Smooth muscle cell (in vitro differentiated cells): ENCODE data around the gene ST6GALNAC6. TPM values are rescaled to one million over a fixed set of nuclear protein-coding genes. Genes with fewer than 3 reads are reported as not detected.
A peak's percentile ranks its signal among the peaks of the same experiment; 100 is the strongest.

ENCODE experiments used
- DNase-seq: peaks from one replicate; lab custom pipeline; 2025; ENCODE audit not compliant: unreplicated experiment; lab: John Stamatoyannopoulos, UW
- H2AFZ ChIP-seq: fragments of 200-600 bp; sonication (generic); 2 replicates; pipeline ENCODE4 v1.6.0; 2016; ENCODE audit warnings: antibody characterized with exemption, low read depth, mild to moderate bottlenecking
- H3F3A ChIP-seq: fragments of 200-600 bp; sonication (generic); 2 replicates; pipeline ENCODE4 v1.6.0; 2017; ENCODE audit warnings: antibody characterized with exemption, low read depth
- H3K27ac ChIP-seq: fragments of 200-600 bp; sonication (generic); 2 replicates; pipeline ENCODE4 v1.5.1; 2016; ENCODE audit warnings: low read depth, mild to moderate bottlenecking
- H3K27me3 ChIP-seq: fragments of 200-600 bp; sonication (generic); 2 replicates; pipeline ENCODE4 v1.6.1; 2016; ENCODE audit warnings: low read depth, mild to moderate bottlenecking
- H3K36me3 ChIP-seq: fragments of 200-600 bp; sonication (generic); 2 replicates; pipeline ENCODE4 v1.5.1; 2016; ENCODE audit warnings: low read depth
- H3K4me1 ChIP-seq: fragments of 200-600 bp; sonication (generic); 2 replicates; pipeline ENCODE4 v1.5.1; 2016; ENCODE audit warnings: low read depth
- H3K4me2 ChIP-seq: fragments of 200-600 bp; sonication (generic); 2 replicates; pipeline ENCODE4 v1.6.0; 2016; ENCODE audit warnings: mild to moderate bottlenecking
- H3K4me3 ChIP-seq: fragments of 200-600 bp; sonication (generic); 2 replicates; pipeline ENCODE4 v1.5.1; 2016; ENCODE audit warnings: mild to moderate bottlenecking
- H3K79me2 ChIP-seq: fragments of 200-600 bp; sonication (generic); 2 replicates; pipeline ENCODE4 v1.6.0; 2016; ENCODE audit warnings: low read depth, mild to moderate bottlenecking
- H3K9ac ChIP-seq: fragments of 200-600 bp; sonication (generic); 2 replicates; pipeline ENCODE4 v1.6.0; 2016; ENCODE audit warnings: low read depth
- H3K9me3 ChIP-seq: fragments of 200-600 bp; sonication (generic); replicated peaks from 2 replicates; pipeline ENCODE4 v1.5.1; 2016; ENCODE audit warnings: low read depth
- H4K20me1 ChIP-seq: fragments of 200-600 bp; sonication (generic); 2 replicates; pipeline ENCODE4 v1.6.0; 2016; ENCODE audit warnings: low read depth
- CTCF ChIP-seq: fragments of 200-600 bp; sonication (generic); IDR thresholded peaks from 2 replicates; pipeline ENCODE4 v1.5.1; 2017; ENCODE audit warnings: borderline replicate concordance, mild to moderate bottlenecking, antibody characterized with exemption; ENCODE audit not compliant: insufficient read depth, poor library complexity, severe bottlenecking
- WGBS: methylation state at CpG from one replicate; pipeline ENCODE4 v1.1.7; 2016; ENCODE audit warnings: low lambda C conversion rate; 5-methylcytosine and 5-hydroxymethylcytosine counted together
- polyA plus RNA-seq: library from polyadenylated mRNA; unstranded; fragments of >200 nt; fragmentation: Nextera tagmentation; extraction: Ambion mirVana; gene quantifications from 2 replicates; pipeline ENCODE4 v1.2.1, GENCODE V29; 2016
- total RNA-seq: library from RNA; depleted of rRNA; stranded (reverse); fragments of >200 nt; gene quantifications from 2 replicates; pipeline ENCODE4 v1.2.3, GENCODE V29; 2014

Gene ST6GALNAC6
- total and polyA plus RNA-seq, 2 experiments from 2014 or later = 36.4 to 65.8 TPM

GRCh38 chr9:127941062-127941960 is 41.9 kb upstream of the ST6GALNAC6 start:
- peaks cover 10% of the 10 kb centered on the region for H4K20me1 ChIP-seq
- TF ChIP-seq CTCF = no peak
- peaks cover 8% of the 10 kb centered on the region for H3K4me1 ChIP-seq
- 91% methylated on average over 16 of the region's 18 CpGs for WGBS
- H3K79me2 ChIP-seq = peaks cover 11% of the 10 kb centered on the region
- H3K27me3 ChIP-seq = no peaks in the 10 kb centered on the region
- H3K9me3 ChIP-seq = no peaks in the 10 kb centered on the region
- H3K9ac ChIP-seq = no peak overlapping the region
- no peak for DNase-seq
- no peak overlapping the region for H3K4me3 ChIP-seq
- peaks cover 4% of the 10 kb centered on the region for H3F3A ChIP-seq
- no peak overlapping the region for H3K27ac ChIP-seq
- H3K4me2 ChIP-seq = no peak overlapping the region
- H2AFZ ChIP-seq = no peak overlapping the region
- H3K36me3 ChIP-seq = no peaks in the 10 kb centered on the region

- H3K4me1 ChIP-seq = peaks cover 14% of the 10 kb centered on the region
- H4K20me1 ChIP-seq = peaks cover 17% of the 10 kb centered on the region
- H3K4me3 ChIP-seq = no peak overlapping the region
- no peaks in the 10 kb centered on the region for H3K9me3 ChIP-seq
- peaks cover 14% of the 10 kb centered on the region for H3K79me2 ChIP-seq
- 99% methylated on average over 4 of the region's 4 CpGs for WGBS
- H3F3A ChIP-seq = peaks cover 10% of the 10 kb centered on the region
- no peaks in the 10 kb centered on the region for H3K36me3 ChIP-seq
- no peak overlapping the region for H3K27ac ChIP-seq
- H3K9ac ChIP-seq = no peak overlapping the region
- DNase-seq = no peak
- H3K27me3 ChIP-seq = no peaks in the 10 kb centered on the region
- H3K4me2 ChIP-seq = no peak overlapping the region
- no peak overlapping the region for H2AFZ ChIP-seq
- no peak for TF ChIP-seq CTCF
Observed at GRCh38 chr9:127940593-127940992, 41.2 kb upstream of the ST6GALNAC6 start.

DNA sequence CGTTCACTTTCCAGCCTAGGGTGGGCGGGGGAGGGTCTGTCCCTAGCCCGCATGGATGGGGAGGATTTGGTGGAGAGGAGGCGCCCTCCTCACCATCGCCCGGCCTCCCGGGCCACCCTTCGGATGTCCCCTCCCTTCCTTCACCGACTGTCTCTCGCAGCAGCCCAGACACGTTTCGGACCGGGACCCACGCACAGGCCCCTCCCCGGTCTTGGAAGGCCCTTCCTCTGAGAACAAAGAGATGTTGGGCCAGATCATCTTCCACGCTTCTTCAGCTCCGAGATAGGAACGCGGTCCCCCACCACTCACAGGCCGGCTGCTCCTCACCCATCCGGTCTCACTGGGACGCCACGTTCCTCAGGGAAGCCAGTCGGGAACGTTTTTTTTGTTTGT is 38.9 kb upstream of the ST6GALNAC6 start:
- H3K27me3 ChIP-seq = no peaks in the 10 kb centered on the region
- no peak overlapping the region for H3K9ac ChIP-seq
- no peak overlapping the region for H2AFZ ChIP-seq
- peak overlapping the region; percentile 96 for H3K4me2 ChIP-seq
- no peak overlapping the region for H3K27ac ChIP-seq
- H3K4me3 ChIP-seq = peak overlapping the region; percentile 64
- peaks cover 6% of the 10 kb centered on the region for H3F3A ChIP-seq
- H3K36me3 ChIP-seq = no peaks in the 10 kb centered on the region
- H3K79me2 ChIP-seq = peaks cover 21% of the 10 kb centered on the region
- no peak for TF ChIP-seq CTCF
- peaks cover 14% of the 10 kb centered on the region for H3K4me1 ChIP-seq
- peaks cover 18% of the 10 kb centered on the region for H4K20me1 ChIP-seq
- DNase-seq = no peak
- 43% methylated on average over 21 of the region's 25 CpGs for WGBS
- no peaks in the 10 kb centered on the region for H3K9me3 ChIP-seq
